H9 (cell line): ENCODE measurements around the gene OR52E1. TPM values are rescaled to one million over a fixed set of nuclear protein-coding genes. Genes with fewer than 3 reads are reported as not detected.

Experiments used
- DNase-seq: peaks from one replicate; pipeline ENCODE4 v3.0.0-alpha.2; 2017
- H2AFZ ChIP-seq: one replicate; pipeline ENCODE4 v1.6.1; 2013; ENCODE audit warnings: mild to moderate bottlenecking, low read length, control low read depth, moderate library complexity
- H2AK5ac ChIP-seq: 2 replicates; pipeline ENCODE4 v1.6.1; 2013; ENCODE audit warnings: low read length, control low read depth, mixed read lengths; ENCODE audit not compliant: insufficient read length
- H2BK120ac ChIP-seq: one replicate; pipeline ENCODE4 v1.6.1; 2013; ENCODE audit warnings: low read depth, mild to moderate bottlenecking, low read length, control low read depth, inconsistent platforms; ENCODE audit not compliant: poor library complexity, severe bottlenecking
- H2BK12ac ChIP-seq: 2 replicates; pipeline ENCODE4 v1.6.1; 2013; ENCODE audit warnings: low read length, control low read depth, mixed read lengths, low read depth; ENCODE audit not compliant: insufficient read length
- H2BK15ac ChIP-seq: 2 replicates; pipeline ENCODE4 v1.6.1; 2013; ENCODE audit warnings: low read depth, low read length, control low read depth
- H2BK20ac ChIP-seq: one replicate; pipeline ENCODE4 v1.6.1; 2013; ENCODE audit warnings: low read depth, mild to moderate bottlenecking, low read length, control low read depth, inconsistent platforms; ENCODE audit not compliant: poor library complexity, severe bottlenecking
- H2BK5ac ChIP-seq: 2 replicates; pipeline ENCODE4 v1.6.1; 2013; ENCODE audit warnings: low read length, control low read depth, mixed read lengths; ENCODE audit not compliant: insufficient read length
- H3K14ac ChIP-seq: 2 replicates; pipeline ENCODE4 v1.6.1; 2013; ENCODE audit warnings: low read length, control low read depth; ENCODE audit not compliant: insufficient read depth
- H3K18ac ChIP-seq: 2 replicates; pipeline ENCODE4 v1.6.1; 2013; ENCODE audit warnings: low read depth, mild to moderate bottlenecking, mixed read lengths, low read length, control low read depth; ENCODE audit not compliant: insufficient read length
- H3K23ac ChIP-seq: 2 replicates; pipeline ENCODE4 v1.6.1; 2013; ENCODE audit warnings: low read length, control low read depth, mixed read lengths, low read depth; ENCODE audit not compliant: insufficient read length
- H3K23me2 ChIP-seq: 2 replicates; pipeline ENCODE4 v1.6.1; 2013; ENCODE audit warnings: low read depth, mild to moderate bottlenecking, mixed read lengths, low read length, control low read depth; ENCODE audit not compliant: insufficient read length, poor library complexity, severe bottlenecking
- H3K27ac ChIP-seq: 2 replicates; pipeline ENCODE4 v1.5.1; 2013; ENCODE audit warnings: low read length, control low read depth, mixed read lengths, low read depth; ENCODE audit not compliant: insufficient read length
- H3K27me3 ChIP-seq: 2 replicates; pipeline ENCODE4 v1.6.1; 2013; ENCODE audit warnings: low read length, control low read depth, inconsistent platforms; ENCODE audit not compliant: insufficient read depth
- H3K4ac ChIP-seq: 2 replicates; pipeline ENCODE4 v1.6.1; 2013; ENCODE audit warnings: low read depth, mild to moderate bottlenecking, control low read depth, inconsistent platforms, low read length, moderate library complexity
- H3K4me1 ChIP-seq: 2 replicates; pipeline ENCODE4 v1.6.1; 2013; ENCODE audit warnings: low read length, control low read depth, inconsistent platforms; ENCODE audit not compliant: insufficient read depth
- H3K4me2 ChIP-seq: 2 replicates; pipeline ENCODE4 v1.6.1; 2013; ENCODE audit warnings: low read length, control low read depth, mixed read lengths; ENCODE audit not compliant: insufficient read length, insufficient read depth
- H3K56ac ChIP-seq: 2 replicates; pipeline ENCODE4 v1.6.1; 2013; ENCODE audit warnings: low read depth, mild to moderate bottlenecking, mixed read lengths, low read length, control low read depth; ENCODE audit not compliant: insufficient read length
- H3K79me1 ChIP-seq: 2 replicates; pipeline ENCODE4 v1.6.1; 2013; ENCODE audit warnings: low read depth, mild to moderate bottlenecking, moderate library complexity, low read length, control low read depth, inconsistent platforms; ENCODE audit not compliant: insufficient read depth, poor library complexity, severe bottlenecking
- H3K79me2 ChIP-seq: 2 replicates; pipeline ENCODE4 v1.6.1; 2013; ENCODE audit warnings: low read length, control low read depth, inconsistent platforms; ENCODE audit not compliant: insufficient read depth
- H3K9ac ChIP-seq: 2 replicates; pipeline ENCODE4 v1.6.1; 2013; ENCODE audit warnings: low read length, control low read depth, mixed read lengths; ENCODE audit not compliant: insufficient read length; ENCODE audit errors: extremely low read depth
- H3K9me3 ChIP-seq: one replicate; pipeline ENCODE4 v1.6.1; 2013; ENCODE audit warnings: low read depth, low read length, inconsistent platforms; ENCODE audit not compliant: control insufficient read depth
- H3T11ph ChIP-seq: one replicate; pipeline ENCODE4 v1.6.1; 2013; ENCODE audit warnings: mild to moderate bottlenecking, low read length, control low read depth, inconsistent platforms
- H4K20me1 ChIP-seq: one replicate; pipeline ENCODE4 v1.6.1; 2013; ENCODE audit not compliant: control insufficient read depth, insufficient read length, insufficient read depth
- H4K5ac ChIP-seq: 2 replicates; pipeline ENCODE4 v1.6.1; 2013; ENCODE audit warnings: low read depth, mild to moderate bottlenecking, mixed read lengths, low read length, control low read depth; ENCODE audit not compliant: insufficient read length
- H4K8ac ChIP-seq: replicated peaks from 2 replicates; pipeline ENCODE4 v1.6.1; 2013; ENCODE audit warnings: low read length, control low read depth, mixed read lengths, low read depth; ENCODE audit not compliant: insufficient read length
- H4K91ac ChIP-seq: 2 replicates; pipeline ENCODE4 v1.6.1; 2013; ENCODE audit warnings: low read depth, mild to moderate bottlenecking, moderate library complexity, mixed read lengths, low read length, control low read depth; ENCODE audit not compliant: insufficient read length
- H3K27ac Mint-ChIP-seq, 3 experiments: 2 replicates in 2 of 3; 3 replicates in 1 of 3; pipeline ENCODE4 v1.8.0; 2020 to 2021; ENCODE audit warnings: mixed read lengths in 3 of 3, mild to moderate bottlenecking in 1 of 3, moderate library complexity in 1 of 3
- H3K27me3 Mint-ChIP-seq: 2 replicates; pipeline ENCODE4 v1.8.0; 2021; ENCODE audit warnings: low read depth, mild to moderate bottlenecking, moderate library complexity, mixed read lengths
- H3K36me3 Mint-ChIP-seq, 3 experiments: 2 replicates in 2 of 3; 3 replicates in 1 of 3; pipeline ENCODE4 v1.8.0; 2020 to 2021; ENCODE audit warnings: low read depth in 3 of 3, mixed read lengths in 3 of 3; ENCODE audit not compliant: insufficient read depth in 1 of 3
- H3K4me1 Mint-ChIP-seq, 2 experiments: 2 replicates each; pipeline ENCODE4 v1.8.0; 2020; ENCODE audit warnings: mixed read lengths in 2 of 2
- H3K4me3 Mint-ChIP-seq, 2 experiments: 2 replicates in 1 of 2; 3 replicates in 1 of 2; pipeline ENCODE4 v1.8.0; 2020 to 2021; ENCODE audit warnings: mild to moderate bottlenecking in 2 of 2, mixed read lengths in 2 of 2, moderate library complexity in 1 of 2
- H3K9me3 Mint-ChIP-seq, 2 experiments: 2 replicates in 1 of 2; 3 replicates in 1 of 2; pipeline ENCODE4 v1.8.0; 2020; ENCODE audit warnings: mild to moderate bottlenecking in 2 of 2, mixed read lengths in 2 of 2, moderate library complexity in 1 of 2
- WGBS: extraction: QIAGEN DNeasy Blood & Tissue Kit; methylation state at CpG from one replicate; pipeline ENCODE4 v1.1.7; 2013; ENCODE audit warnings: missing lambda C conversion rate, low lambda C conversion rate, mixed read lengths; ENCODE audit not compliant: insufficient read length; ENCODE audit errors: extremely low coverage; 5-methylcytosine and 5-hydroxymethylcytosine counted together
- total RNA-seq: library from RNA; stranded (reverse); gene quantifications from 2 replicates; pipeline ENCODE4 v1.2.1, GENCODE V29; 2021
- TF ChIP-seq, protein P1 (sequence below): fragments of 200-600 bp; sonication (generic); conservative IDR thresholded peaks from 3 replicates; pipeline ENCODE4 v1.8.0; 2021; ENCODE audit warnings: antibody characterized with exemption, mild to moderate bottlenecking

OR52E1 gene
- total RNA-seq, 1 experiment from 2014 or later: not detected

DNA sequence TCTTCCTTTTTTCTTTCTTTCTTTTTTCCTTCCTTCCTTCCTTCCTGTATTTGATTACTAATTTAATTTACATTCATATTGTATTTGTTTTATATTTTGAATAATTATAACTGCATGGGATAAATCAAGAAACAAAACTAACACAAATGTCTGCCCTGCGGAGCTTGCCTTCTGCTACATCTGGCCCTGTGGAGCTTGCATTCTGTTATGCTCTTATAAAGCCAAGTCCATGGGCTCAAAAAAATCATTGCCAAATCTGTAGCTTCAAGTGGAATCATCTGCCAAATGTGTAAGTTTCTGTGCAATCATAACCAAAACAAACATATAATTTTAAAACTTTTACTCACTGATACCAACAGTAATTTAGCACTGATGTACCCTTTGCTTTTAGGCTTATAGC, 31.0 kb upstream of the OR52E1 start:
- H4K20me1 ChIP-seq: no peaks in the 10 kb centered on the region
- no peak overlapping the region for H3K27ac ChIP-seq
- no peaks in the 10 kb centered on the region for H3K4me1 ChIP-seq
- H2BK12ac ChIP-seq: no peak overlapping the region
- H2BK5ac ChIP-seq: no peak overlapping the region
- no peak overlapping the region for H4K5ac ChIP-seq
- DNase-seq: no peak
- no peaks in the 10 kb centered on the region for H3K4me1 Mint-ChIP-seq
- no peaks in the 10 kb centered on the region for H3K23me2 ChIP-seq
- no peak overlapping the region for H4K91ac ChIP-seq
- no peak overlapping the region for H2BK20ac ChIP-seq
- TF ChIP-seq, protein P1, sequence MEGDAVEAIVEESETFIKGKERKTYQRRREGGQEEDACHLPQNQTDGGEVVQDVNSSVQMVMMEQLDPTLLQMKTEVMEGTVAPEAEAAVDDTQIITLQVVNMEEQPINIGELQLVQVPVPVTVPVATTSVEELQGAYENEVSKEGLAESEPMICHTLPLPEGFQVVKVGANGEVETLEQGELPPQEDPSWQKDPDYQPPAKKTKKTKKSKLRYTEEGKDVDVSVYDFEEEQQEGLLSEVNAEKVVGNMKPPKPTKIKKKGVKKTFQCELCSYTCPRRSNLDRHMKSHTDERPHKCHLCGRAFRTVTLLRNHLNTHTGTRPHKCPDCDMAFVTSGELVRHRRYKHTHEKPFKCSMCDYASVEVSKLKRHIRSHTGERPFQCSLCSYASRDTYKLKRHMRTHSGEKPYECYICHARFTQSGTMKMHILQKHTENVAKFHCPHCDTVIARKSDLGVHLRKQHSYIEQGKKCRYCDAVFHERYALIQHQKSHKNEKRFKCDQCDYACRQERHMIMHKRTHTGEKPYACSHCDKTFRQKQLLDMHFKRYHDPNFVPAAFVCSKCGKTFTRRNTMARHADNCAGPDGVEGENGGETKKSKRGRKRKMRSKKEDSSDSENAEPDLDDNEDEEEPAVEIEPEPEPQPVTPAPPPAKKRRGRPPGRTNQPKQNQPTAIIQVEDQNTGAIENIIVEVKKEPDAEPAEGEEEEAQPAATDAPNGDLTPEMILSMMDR: no peak
- no peaks in the 10 kb centered on the region for H3K36me3 Mint-ChIP-seq
- H3T11ph ChIP-seq: no peak overlapping the region
- no peak overlapping the region for H3K14ac ChIP-seq
- H2BK15ac ChIP-seq: no peak overlapping the region
- H3K23ac ChIP-seq: no peak overlapping the region
- H3K18ac ChIP-seq: no peak overlapping the region
- H3K4me3 Mint-ChIP-seq: no peak overlapping the region
- no peak overlapping the region for H3K56ac ChIP-seq
- H3K27me3 Mint-ChIP-seq: no peaks in the 10 kb centered on the region
- no peak overlapping the region for H2AFZ ChIP-seq
- H3K9me3 ChIP-seq: no peaks in the 10 kb centered on the region
- no peak overlapping the region for H2BK120ac ChIP-seq
- no peak overlapping the region for H2AK5ac ChIP-seq
- no peak overlapping the region for H3K4ac ChIP-seq
- WGBS: no CpG with 5 or more reads among the region's 1 CpG
- H3K4me2 ChIP-seq: no peak overlapping the region
- no peak overlapping the region for H4K8ac ChIP-seq
- H3K79me1 ChIP-seq: no peaks in the 10 kb centered on the region
- H3K27ac Mint-ChIP-seq: no peak overlapping the region
- H3K9me3 Mint-ChIP-seq: no peaks in the 10 kb centered on the region; a peak in 1 of 5 replicates
- H3K27me3 ChIP-seq: no peaks in the 10 kb centered on the region
- no peak overlapping the region for H3K9ac ChIP-seq
- H3K79me2 ChIP-seq: no peaks in the 10 kb centered on the region
